ENCODE data around the gene PER1. TPM values are rescaled to one million over a fixed set of nuclear protein-coding genes. Genes with fewer than 3 reads are reported as not detected.
A peak's percentile ranks its signal among the peaks of the same experiment; 100 is the strongest.

Gene PER1
- total RNA-seq, 1 donor: 12.7 TPM

DNA sequence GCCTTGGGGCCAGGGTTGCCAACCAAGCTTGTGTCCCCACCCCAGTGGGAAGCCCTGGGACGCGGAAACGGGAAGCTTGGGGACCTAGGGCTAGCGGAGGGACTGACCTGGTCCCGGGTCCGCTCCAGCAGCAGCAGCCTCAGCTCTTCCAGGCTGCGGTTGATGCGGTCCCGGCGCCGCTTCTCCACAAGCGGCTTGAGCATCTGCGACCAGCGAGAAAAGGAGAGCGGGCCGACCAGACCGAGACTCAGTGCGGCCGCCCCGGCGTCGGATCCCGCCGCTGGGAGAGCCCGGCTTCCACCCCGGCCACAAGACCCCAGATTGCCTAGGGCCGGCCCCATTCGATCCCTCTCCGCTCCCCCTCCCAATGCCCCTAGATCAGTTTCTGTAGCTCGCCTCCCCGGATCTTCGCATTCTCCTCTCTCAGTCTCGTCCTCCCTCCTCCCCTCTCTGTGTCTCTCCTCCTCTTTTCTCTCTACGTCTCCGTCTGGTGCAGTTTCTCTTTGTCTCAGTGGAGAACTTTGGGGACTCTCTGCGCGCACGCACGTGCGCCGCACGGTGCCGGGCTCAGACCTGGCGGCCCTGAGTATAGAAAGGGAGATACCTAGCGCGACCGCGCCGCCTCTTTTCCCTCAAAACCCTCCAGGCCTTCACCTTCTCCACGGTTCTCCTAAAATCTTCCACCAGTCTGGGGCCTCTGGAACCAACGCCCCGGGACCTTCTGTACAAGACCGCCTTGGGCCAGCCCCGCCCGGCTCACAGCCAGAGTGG lies 29.1 kb downstream of the PER1 start:
- TF ChIP-seq, protein P1, sequence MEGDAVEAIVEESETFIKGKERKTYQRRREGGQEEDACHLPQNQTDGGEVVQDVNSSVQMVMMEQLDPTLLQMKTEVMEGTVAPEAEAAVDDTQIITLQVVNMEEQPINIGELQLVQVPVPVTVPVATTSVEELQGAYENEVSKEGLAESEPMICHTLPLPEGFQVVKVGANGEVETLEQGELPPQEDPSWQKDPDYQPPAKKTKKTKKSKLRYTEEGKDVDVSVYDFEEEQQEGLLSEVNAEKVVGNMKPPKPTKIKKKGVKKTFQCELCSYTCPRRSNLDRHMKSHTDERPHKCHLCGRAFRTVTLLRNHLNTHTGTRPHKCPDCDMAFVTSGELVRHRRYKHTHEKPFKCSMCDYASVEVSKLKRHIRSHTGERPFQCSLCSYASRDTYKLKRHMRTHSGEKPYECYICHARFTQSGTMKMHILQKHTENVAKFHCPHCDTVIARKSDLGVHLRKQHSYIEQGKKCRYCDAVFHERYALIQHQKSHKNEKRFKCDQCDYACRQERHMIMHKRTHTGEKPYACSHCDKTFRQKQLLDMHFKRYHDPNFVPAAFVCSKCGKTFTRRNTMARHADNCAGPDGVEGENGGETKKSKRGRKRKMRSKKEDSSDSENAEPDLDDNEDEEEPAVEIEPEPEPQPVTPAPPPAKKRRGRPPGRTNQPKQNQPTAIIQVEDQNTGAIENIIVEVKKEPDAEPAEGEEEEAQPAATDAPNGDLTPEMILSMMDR (IDR thresholded peaks at IDR 0.05; ENCODE audit: insufficient read depth, low read length): no peak

DNA sequence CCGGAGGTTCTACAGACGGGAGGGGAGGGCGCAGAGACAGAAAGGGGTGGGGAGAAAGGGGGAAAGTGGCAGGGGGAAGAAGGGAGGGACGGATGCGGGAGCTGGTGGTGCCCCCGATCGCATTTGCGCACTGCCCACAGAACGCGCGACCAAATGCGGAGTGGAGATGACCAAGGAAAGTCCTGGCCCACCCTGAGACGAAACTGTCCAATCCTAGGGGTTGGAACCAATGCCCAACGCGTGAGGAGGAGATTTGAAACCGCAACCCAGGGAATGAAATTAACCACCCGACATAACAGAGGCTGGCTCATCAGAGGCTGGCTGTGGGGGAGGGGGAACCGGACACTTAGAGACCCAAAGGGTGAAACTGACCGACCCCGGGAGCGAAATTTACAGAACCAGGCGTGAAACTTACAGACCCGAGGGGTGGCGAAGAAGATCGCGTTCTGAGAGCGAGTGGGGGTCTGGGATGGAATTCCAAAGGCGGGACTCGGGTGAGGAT lies 29.7 kb downstream of the PER1 start:
- DNase-seq (ENCODE audit: low read depth): peak; percentile 55
- TF ChIP-seq, protein P1 (IDR thresholded peaks at IDR 0.05; ENCODE audit: insufficient read depth, low read length): no peak
- peak overlapping the region; percentile 71 for H3K4me3 ChIP-seq (ENCODE audit: low read depth, low read length)

More for the DNA sequence above, 29.1 kb downstream of the PER1 start:
- peak; percentile 34 for DNase-seq (ENCODE audit: low read depth)
- H3K4me3 ChIP-seq (ENCODE audit: low read depth, low read length): peak overlapping the region; percentile 71

DNA sequence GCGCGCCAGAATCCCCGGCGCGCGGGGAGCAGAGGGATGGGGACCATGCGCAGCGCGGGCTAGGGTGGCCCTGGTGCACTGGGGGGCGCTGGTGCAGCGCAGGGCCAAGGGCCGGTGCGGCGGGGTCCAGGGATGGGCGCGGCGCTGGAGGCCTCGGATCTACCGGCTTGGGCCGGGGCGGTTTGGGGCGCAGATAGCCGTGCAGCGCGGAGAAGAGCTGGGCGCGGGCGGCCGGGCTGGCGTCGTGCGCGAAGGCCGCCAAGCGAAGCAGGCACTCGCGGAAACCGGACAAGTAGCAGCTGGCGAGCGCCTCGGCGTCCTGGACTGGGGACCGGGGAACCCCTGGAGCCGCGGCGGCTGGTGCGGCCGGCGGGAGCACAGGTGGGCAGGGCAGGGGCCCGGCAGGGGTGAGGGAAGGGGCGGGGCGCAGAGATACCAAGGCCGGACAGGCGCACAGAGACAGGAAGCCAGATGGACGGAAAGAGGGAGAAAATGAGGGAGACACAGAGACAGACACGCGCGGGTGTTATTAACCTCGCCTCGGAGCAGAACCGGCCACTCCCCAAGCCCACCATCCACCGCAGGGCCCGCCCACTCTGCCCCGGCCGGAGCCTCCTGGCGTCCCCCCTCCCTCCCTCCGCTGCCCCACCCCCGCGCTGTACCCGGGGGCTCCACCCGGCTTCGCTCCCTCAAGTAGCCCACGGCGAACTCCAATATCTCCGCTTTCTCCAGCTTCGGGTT lies 30.4 kb downstream of the PER1 start:
- DNase-seq (ENCODE audit: low read depth): peak; percentile 45

DNA sequence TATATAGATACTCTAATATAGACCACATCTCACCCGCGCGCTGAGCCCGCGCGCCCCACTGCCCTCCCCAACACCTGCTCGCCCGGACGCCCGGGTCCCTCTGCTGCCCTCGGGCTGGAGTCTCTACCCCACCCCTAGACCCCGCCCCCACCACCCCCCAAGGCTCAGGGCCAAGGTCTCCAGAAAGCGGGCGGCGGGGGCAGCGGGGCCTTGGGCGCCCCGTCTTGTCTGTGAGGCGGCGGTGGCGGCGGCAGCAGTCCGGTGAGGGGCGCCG lies 30.9 kb downstream of the PER1 start:
- TF ChIP-seq, protein P1 (IDR thresholded peaks at IDR 0.05; ENCODE audit: insufficient read depth, low read length): no peak
- no peak for DNase-seq (ENCODE audit: low read depth)
- H3K4me3 ChIP-seq (ENCODE audit: low read depth, low read length): peak overlapping the region; percentile 71

More for the DNA sequence above, 30.4 kb downstream of the PER1 start:
- TF ChIP-seq, protein P1 (IDR thresholded peaks at IDR 0.05; ENCODE audit: insufficient read depth, low read length): peak; percentile 43
- peak overlapping the region; percentile 71 for H3K4me3 ChIP-seq (ENCODE audit: low read depth, low read length)

DNA sequence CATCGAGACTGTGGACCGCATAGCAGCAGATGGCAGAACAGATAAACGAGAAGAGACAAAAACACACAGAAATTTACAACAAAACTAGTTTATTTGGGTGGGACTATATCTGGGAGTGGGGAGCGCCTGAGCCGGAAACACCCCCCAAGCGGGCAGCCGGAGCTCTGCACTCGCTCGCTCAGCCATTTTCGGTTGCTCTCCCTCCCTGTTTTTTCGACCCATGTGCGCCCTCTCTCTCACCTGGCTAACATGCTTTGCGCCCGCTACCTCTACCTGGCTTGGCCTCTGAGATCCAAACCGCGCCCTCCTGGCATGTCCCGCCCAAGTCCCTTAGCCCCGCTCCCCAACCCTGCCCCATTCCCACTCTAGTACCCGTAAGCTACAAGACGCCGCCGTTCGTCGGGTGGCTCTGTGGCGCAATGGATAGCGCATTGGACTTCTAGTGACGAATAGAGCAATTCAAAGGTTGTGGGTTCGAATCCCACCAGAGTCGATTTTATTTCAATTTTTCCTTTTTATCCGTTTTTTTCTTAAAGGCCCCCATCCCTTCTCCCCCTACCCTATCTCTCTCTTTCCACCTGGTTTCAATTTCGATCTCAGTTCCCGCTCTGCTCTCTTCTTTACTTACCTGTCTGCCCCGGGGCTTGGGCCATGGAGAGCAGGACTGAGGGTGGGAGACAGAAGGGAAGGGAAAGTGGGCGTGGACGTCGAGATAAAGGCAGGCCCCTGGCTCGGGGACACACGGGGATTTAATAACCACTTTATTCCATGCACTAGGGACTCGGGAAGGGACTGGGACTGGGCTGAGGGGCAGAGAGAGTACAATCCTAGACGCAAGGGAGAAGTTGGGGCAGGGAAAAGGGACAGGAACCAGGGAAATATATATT lies 31.4 kb downstream of the PER1 start:
- H3K4me3 ChIP-seq (ENCODE audit: low read depth, low read length): peak overlapping the region; percentile 71
- DNase-seq (ENCODE audit: low read depth): peak; percentile 76
- TF ChIP-seq, protein P1 (IDR thresholded peaks at IDR 0.05; ENCODE audit: insufficient read depth, low read length): peak; percentile 48
